Activated CD8-positive, alpha-beta memory T cell treated with anti-CD3 and anti-CD28 coated beads, Interleukin-2, amount 50 U/mL, for 24 hours (primary cell): ENCODE measurements around the gene PPFIBP2.
"Not testable (repeated sequence)": the region's sequence is repeated elsewhere in the genome, so short reads cannot be mapped to it uniquely, and the experiment has no call there.

Source experiments
- DNase-seq: peaks from one replicate; pipeline ENCODE4 v3.0.0-alpha.2; 2020; ENCODE audit errors: extremely low read depth

PPFIBP2 gene

GRCh38 chr11:7499081-7499480, 14.7 kb upstream of the PPFIBP2 start:
- no peak for DNase-seq

- no peak for DNase-seq
Measured at GRCh38 chr11:7500251-7500650, 13.5 kb upstream of the PPFIBP2 start.

- DNase-seq = no peak
Measured at GRCh38 chr11:7501251-7501650, 12.5 kb upstream of the PPFIBP2 start.

- no peak for DNase-seq
Measured at GRCh38 chr11:7501894-7502293, 11.9 kb upstream of the PPFIBP2 start.

- no peak for DNase-seq
Measured at GRCh38 chr11:7506243-7506642, 7.6 kb upstream of the PPFIBP2 start.

GRCh38 chr11:7508087-7508486, 5.7 kb upstream of the PPFIBP2 start:
- no peak for DNase-seq

- DNase-seq = no peak
Measured at GRCh38 chr11:7509966-7510365, 3.8 kb upstream of the PPFIBP2 start.

- DNase-seq = no peak
Measured at GRCh38 chr11:7511401-7511800, 2.4 kb upstream of the PPFIBP2 start.

- DNase-seq = no peak
Measured at GRCh38 chr11:7512525-7513233, 1.1 kb upstream of the PPFIBP2 start.

- no peak for DNase-seq
Measured at GRCh38 chr11:7514099-7514591, 346 bp downstream of the PPFIBP2 start.

- no peak for DNase-seq
Measured at GRCh38 chr11:7515447-7515886, 1.7 kb downstream of the PPFIBP2 start.

GRCh38 chr11:7516475-7516874, 2.7 kb downstream of the PPFIBP2 start:
- DNase-seq = no peak

GRCh38 chr11:7517743-7518142, 3.9 kb downstream of the PPFIBP2 start:
- not testable (repeated sequence) for DNase-seq

- DNase-seq = no peak
Measured at GRCh38 chr11:7518811-7519562, 5.2 kb downstream of the PPFIBP2 start.

GRCh38 chr11:7520011-7520942, 6.5 kb downstream of the PPFIBP2 start:
- no peak for DNase-seq

GRCh38 chr11:7520981-7521487, 7.2 kb downstream of the PPFIBP2 start:
- DNase-seq = no peak

- DNase-seq = no peak
Measured at GRCh38 chr11:7522121-7522520, 8.3 kb downstream of the PPFIBP2 start.

- no peak for DNase-seq
Measured at GRCh38 chr11:7522546-7522945, 8.7 kb downstream of the PPFIBP2 start.

GRCh38 chr11:7523416-7524210, 9.8 kb downstream of the PPFIBP2 start:
- no peak for DNase-seq

GRCh38 chr11:7524462-7525235, 10.8 kb downstream of the PPFIBP2 start:
- no peak for DNase-seq
